Measurements from ENCODE around the gene LONRF3.

LONRF3 gene

DNA sequence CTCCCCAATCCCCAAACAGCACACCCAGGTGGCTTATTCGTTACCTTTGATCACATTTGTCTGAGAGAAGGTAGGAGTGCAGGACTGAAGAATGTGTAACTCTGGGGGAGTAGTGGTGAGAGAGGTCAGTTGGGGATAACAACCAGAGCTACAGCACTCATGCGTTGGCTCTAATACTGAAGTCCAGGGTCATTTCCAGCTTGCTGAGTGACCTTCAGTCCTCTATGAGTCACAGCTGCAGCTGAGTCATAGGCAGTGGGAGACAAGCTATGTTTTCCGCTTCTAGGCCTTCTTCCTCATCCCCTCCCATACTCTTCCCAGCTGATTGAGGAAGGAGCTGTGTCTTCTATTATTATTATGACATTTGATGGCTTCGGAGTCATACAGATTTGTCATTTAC, 66.8 kb downstream of the LONRF3 start:
- peak; percentile 27 for DNase-seq

GRCh38 chrX:119042040-119042439, 67.6 kb downstream of the LONRF3 start:
- no peak for DNase-seq

- DNase-seq = no peak
Observed at GRCh38 chrX:119042996-119043395, 68.6 kb downstream of the LONRF3 start.

GRCh38 chrX:119045884-119046283, 71.5 kb downstream of the LONRF3 start:
- no peak for DNase-seq

DNA sequence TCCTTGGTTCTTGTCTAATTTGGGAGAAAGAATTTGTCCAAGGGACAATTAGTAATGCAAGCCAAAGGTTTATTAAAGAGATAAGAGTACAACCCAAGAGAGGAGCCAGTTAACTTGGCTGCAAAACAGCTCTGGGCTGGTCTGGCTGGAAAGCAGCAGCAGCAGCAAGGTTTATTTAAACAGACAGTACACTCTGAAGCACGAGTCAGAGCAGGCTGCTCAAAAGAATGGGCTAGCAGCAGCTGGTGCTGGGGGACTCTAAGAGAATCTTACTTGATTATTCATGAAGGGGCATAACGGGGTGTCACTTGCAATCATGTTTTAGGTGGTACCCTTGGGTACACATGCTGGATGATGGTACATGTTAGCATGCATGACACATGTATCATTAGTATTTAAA, 81.3 kb downstream of the LONRF3 start:
- DNase-seq = peak; percentile 14

- DNase-seq = no peak
Observed at GRCh38 chrX:119062750-119063374, 88.4 kb downstream of the LONRF3 start.

DNA sequence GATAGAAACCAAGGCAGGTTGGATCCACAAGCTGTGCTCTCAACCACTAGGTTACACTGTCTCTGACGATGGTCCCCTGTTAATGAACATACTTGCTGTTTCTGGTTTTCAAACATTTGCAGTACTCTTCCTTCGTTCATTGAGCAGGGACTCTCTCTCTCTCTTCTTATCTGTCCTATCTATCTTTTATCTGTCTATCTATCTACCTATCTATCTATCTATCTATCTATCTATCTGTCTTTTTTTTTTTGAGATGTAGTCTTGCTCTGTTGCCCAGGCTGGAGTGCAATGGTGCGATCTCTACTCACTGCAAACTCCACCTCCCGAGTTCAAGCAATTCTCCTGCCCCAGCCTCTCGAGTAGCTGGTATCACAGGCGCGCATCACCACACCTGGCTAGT, 89.0 kb downstream of the LONRF3 start:
- no peak for DNase-seq

- DNase-seq = peak; percentile 76
Observed at GRCh38 chrX:119067023-119067739, 92.8 kb downstream of the LONRF3 start.
